Sigmoid colon (tissue), 4 donors: ENCODE data around the gene ST8SIA4.

Experiments
- POLR2A ChIP-seq, 2 donors: fragments of 450-650 bp; IDR thresholded peaks; one replicate each; pipeline ENCODE4 v1.6.1; 2016; ENCODE audit warnings: antibody characterized with exemption in 2 of 2, mild to moderate bottlenecking in 2 of 2, moderate library complexity in 2 of 2
- POLR2AphosphoS5 ChIP-seq, 4 donors: sonication (generic); formaldehyde crosslinking; IDR thresholded peaks; one replicate each; pipeline ENCODE4 v1.6.1; 2017; ENCODE audit warnings: antibody characterized with exemption in 4 of 4
- TF ChIP-seq, protein P1 (sequence below), 4 experiments: fragments of 450-650 bp in 3 of 4; fragments of 200-600 bp in 1 of 4; IDR thresholded peaks; one replicate each; pipeline ENCODE4 v1.5.1; 2016 to 2019; ENCODE audit warnings: antibody characterized with exemption in 4 of 4, mild to moderate bottlenecking in 3 of 4, moderate library complexity in 2 of 4

DNA sequence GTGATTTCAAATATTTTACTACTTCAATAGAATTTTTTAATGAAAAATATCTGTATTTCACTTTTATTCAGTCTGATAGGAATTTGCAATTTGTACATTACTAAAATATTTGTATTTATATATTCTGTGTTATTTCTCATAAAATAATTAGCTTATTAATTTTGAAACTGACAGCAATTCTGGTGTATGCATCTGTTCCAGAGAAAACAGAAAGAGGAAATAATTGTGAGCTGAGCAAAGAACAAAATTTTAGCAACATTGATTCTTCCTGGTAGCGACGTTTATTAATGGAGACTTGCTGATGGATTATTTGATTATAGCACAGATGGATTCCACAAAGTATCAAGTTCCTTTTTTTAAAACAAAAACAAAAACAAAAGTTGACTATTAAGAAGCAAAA is 61.0 kb downstream of the ST8SIA4 start:
- TF ChIP-seq, protein P1, sequence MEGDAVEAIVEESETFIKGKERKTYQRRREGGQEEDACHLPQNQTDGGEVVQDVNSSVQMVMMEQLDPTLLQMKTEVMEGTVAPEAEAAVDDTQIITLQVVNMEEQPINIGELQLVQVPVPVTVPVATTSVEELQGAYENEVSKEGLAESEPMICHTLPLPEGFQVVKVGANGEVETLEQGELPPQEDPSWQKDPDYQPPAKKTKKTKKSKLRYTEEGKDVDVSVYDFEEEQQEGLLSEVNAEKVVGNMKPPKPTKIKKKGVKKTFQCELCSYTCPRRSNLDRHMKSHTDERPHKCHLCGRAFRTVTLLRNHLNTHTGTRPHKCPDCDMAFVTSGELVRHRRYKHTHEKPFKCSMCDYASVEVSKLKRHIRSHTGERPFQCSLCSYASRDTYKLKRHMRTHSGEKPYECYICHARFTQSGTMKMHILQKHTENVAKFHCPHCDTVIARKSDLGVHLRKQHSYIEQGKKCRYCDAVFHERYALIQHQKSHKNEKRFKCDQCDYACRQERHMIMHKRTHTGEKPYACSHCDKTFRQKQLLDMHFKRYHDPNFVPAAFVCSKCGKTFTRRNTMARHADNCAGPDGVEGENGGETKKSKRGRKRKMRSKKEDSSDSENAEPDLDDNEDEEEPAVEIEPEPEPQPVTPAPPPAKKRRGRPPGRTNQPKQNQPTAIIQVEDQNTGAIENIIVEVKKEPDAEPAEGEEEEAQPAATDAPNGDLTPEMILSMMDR (IDR thresholded peaks at IDR 0.05), result no peak
- no peak for TF ChIP-seq POLR2A (IDR thresholded peaks at IDR 0.05)
- TF ChIP-seq POLR2AphosphoS5 (IDR thresholded peaks at IDR 0.05), result no peak
